ENCODE data around the gene TENM3.

Gene TENM3

DNA sequence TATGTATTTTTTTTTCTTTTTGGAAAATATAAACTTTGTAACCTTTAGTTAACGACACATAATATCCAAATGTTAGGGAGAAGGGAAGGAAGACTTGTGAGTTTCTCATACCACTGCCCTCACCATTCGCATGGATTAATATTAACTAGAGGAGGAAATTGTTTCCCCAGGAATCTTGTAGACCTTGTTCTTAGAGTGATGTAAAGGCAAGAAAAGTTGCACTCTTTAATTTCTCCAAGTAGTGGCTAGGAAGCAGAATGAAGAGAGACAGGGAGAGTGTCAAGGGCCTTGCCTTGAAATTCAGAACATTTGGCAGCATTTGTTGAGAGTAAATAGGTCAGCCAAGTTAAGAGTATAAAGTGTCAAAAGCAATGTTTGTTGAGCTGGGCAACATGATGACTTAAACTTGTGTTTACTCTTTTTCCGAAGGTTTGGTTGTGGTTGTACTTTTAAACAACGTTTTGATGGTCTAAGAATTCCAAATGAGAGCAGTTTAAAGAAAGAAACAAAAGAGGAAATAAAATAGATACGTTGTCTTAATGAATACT is 105.7 kb downstream of the TENM3 start:
- H3K9me3 ChIP-seq (replicated peaks; ENCODE audit: insufficient read depth, low read length): no peaks in the 10 kb centered on the region
- no peak overlapping the region for H3K9ac ChIP-seq (ENCODE audit: low read length)
- H4K20me1 ChIP-seq (ENCODE audit: insufficient read depth, low read length): no peaks in the 10 kb centered on the region
- H3K9me2 ChIP-seq (replicated peaks; ENCODE audit: insufficient read depth, low read length): no peaks in the 10 kb centered on the region
- no peaks in the 10 kb centered on the region for H3K79me2 ChIP-seq (ENCODE audit: low read length)
- H3F3A ChIP-seq (ENCODE audit: insufficient read depth, low read length): no peaks in the 10 kb centered on the region
- no peak overlapping the region for H3K4me2 ChIP-seq (ENCODE audit: low read depth, low read length)
- no peak overlapping the region for H3K27ac ChIP-seq (ENCODE audit: low read length)
- H3K4me1 ChIP-seq (ENCODE audit: low read length): no peaks in the 10 kb centered on the region
- no peak overlapping the region for H2AFZ ChIP-seq (ENCODE audit: low read length)
- TF ChIP-seq EZH2phosphoT487 (IDR thresholded peaks at IDR 0.05; ENCODE audit: low read length) (no peak), EZH2 (optimal IDR thresholded peaks at IDR 0.05; ENCODE audit: low read depth, low read length) (no peak)
- TF ChIP-seq, protein P1, sequence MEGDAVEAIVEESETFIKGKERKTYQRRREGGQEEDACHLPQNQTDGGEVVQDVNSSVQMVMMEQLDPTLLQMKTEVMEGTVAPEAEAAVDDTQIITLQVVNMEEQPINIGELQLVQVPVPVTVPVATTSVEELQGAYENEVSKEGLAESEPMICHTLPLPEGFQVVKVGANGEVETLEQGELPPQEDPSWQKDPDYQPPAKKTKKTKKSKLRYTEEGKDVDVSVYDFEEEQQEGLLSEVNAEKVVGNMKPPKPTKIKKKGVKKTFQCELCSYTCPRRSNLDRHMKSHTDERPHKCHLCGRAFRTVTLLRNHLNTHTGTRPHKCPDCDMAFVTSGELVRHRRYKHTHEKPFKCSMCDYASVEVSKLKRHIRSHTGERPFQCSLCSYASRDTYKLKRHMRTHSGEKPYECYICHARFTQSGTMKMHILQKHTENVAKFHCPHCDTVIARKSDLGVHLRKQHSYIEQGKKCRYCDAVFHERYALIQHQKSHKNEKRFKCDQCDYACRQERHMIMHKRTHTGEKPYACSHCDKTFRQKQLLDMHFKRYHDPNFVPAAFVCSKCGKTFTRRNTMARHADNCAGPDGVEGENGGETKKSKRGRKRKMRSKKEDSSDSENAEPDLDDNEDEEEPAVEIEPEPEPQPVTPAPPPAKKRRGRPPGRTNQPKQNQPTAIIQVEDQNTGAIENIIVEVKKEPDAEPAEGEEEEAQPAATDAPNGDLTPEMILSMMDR (IDR thresholded peaks at IDR 0.05; ENCODE audit: low read length): no peak
- no peaks in the 10 kb centered on the region for H3K36me3 ChIP-seq (replicated peaks; ENCODE audit: insufficient read depth, low read length)
- H3K27me3 ChIP-seq (replicated peaks; ENCODE audit: insufficient read depth, low read length): no peaks in the 10 kb centered on the region
- no peak overlapping the region for H3K4me3 ChIP-seq (ENCODE audit: low read length)
- DNase-seq: no peak

DNA sequence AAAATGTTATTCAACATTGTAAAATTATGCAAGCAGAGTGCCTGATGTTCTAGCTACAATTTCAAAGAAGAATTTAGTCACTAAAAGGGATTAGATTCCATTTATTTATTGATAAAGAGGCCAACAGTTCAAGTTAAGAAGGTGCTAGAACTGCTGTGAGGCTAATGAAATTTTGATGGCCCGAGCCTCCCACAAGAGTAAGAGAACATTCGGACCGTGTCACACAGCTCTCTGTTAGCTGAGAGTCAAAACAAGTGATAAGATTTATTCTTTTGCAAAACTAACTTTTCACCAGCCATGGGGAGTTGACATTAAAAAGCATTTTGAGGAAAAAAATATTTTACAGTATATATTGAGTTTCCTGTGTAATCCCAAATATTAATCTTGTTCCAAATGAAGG is 106.8 kb downstream of the TENM3 start:
- H3K79me2 ChIP-seq (ENCODE audit: low read length): no peaks in the 10 kb centered on the region
- no peaks in the 10 kb centered on the region for H4K20me1 ChIP-seq (ENCODE audit: insufficient read depth, low read length)
- TF ChIP-seq EZH2phosphoT487 (IDR thresholded peaks at IDR 0.05; ENCODE audit: low read length) (no peak), EZH2 (optimal IDR thresholded peaks at IDR 0.05; ENCODE audit: low read depth, low read length) (no peak)
- TF ChIP-seq, protein P1 (IDR thresholded peaks at IDR 0.05; ENCODE audit: low read length): no peak
- no peak overlapping the region for H2AFZ ChIP-seq (ENCODE audit: low read length)
- no peak for DNase-seq
- no peaks in the 10 kb centered on the region for H3K9me2 ChIP-seq (replicated peaks; ENCODE audit: insufficient read depth, low read length)
- no peak overlapping the region for H3K4me2 ChIP-seq (ENCODE audit: low read depth, low read length)
- no peak overlapping the region for H3K9ac ChIP-seq (ENCODE audit: low read length)
- no peaks in the 10 kb centered on the region for H3K9me3 ChIP-seq (replicated peaks; ENCODE audit: insufficient read depth, low read length)
- no peaks in the 10 kb centered on the region for H3K4me1 ChIP-seq (ENCODE audit: low read length)
- no peaks in the 10 kb centered on the region for H3K27me3 ChIP-seq (replicated peaks; ENCODE audit: insufficient read depth, low read length)
- H3F3A ChIP-seq (ENCODE audit: insufficient read depth, low read length): no peaks in the 10 kb centered on the region
- no peaks in the 10 kb centered on the region for H3K36me3 ChIP-seq (replicated peaks; ENCODE audit: insufficient read depth, low read length)
- no peak overlapping the region for H3K4me3 ChIP-seq (ENCODE audit: low read length)
- no peak overlapping the region for H3K27ac ChIP-seq (ENCODE audit: low read length)

DNA sequence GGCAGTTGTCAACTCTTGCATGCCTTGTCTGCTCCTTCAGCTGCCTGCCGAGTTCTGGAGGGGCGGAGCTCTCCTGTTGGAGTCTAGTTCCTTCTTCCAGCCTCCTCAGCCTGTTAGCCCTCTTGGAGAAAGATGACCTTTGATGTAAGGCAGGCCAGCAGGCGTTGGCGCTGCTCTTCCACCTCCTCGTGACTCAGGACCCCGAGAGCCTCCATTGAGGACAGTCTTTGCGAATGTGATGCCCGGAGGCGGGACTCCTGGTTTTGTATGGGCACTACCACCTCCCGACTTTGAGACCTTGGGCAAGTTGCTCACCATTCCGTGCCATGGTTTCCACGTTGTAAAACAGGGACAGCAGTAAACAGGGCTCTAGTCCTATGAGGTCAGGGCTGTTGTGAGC is 108.3 kb downstream of the TENM3 start:
- Histone ChIP-seq H2AFZ (ENCODE audit: low read length) (no peak overlapping the region), H3K4me1 (ENCODE audit: low read length) (no peaks in the 10 kb centered on the region), H4K20me1 (ENCODE audit: insufficient read depth, low read length) (no peaks in the 10 kb centered on the region), H3K9ac (ENCODE audit: low read length) (no peak overlapping the region), H3K27ac (ENCODE audit: low read length) (no peak overlapping the region), H3K27me3 (replicated peaks; ENCODE audit: insufficient read depth, low read length) (no peaks in the 10 kb centered on the region), H3K9me3 (replicated peaks; ENCODE audit: insufficient read depth, low read length) (no peaks in the 10 kb centered on the region), H3K4me2 (ENCODE audit: low read depth, low read length) (no peak overlapping the region), H3K79me2 (ENCODE audit: low read length) (no peaks in the 10 kb centered on the region), H3K36me3 (replicated peaks; ENCODE audit: insufficient read depth, low read length) (no peaks in the 10 kb centered on the region), H3F3A (ENCODE audit: insufficient read depth, low read length) (no peaks in the 10 kb centered on the region), H3K4me3 (ENCODE audit: low read length) (no peak overlapping the region), H3K9me2 (replicated peaks; ENCODE audit: insufficient read depth, low read length) (no peaks in the 10 kb centered on the region)
- no peak for DNase-seq
- TF ChIP-seq EZH2phosphoT487 (IDR thresholded peaks at IDR 0.05; ENCODE audit: low read length): no peak
- TF ChIP-seq EZH2 (optimal IDR thresholded peaks at IDR 0.05; ENCODE audit: low read depth, low read length): no peak
- TF ChIP-seq, protein P1 (IDR thresholded peaks at IDR 0.05; ENCODE audit: low read length): no peak

Measured in MM.1S (cell line).